Measurements from ENCODE around the gene CDC14A.

- TF ChIP-seq CTCF (conservative IDR thresholded peaks at IDR 0.05; ENCODE audit: low read length) = no peak
- no peak for TF ChIP-seq EZH2phosphoT487 (IDR thresholded peaks at IDR 0.05; ENCODE audit: borderline replicate concordance, low read depth, low read length)
Observed at GRCh38 chr1:100413035-100413434, 60.7 kb downstream of the CDC14A start.
